HG03378 (cell line): ENCODE measurements around the gene FRAS1.
"Not testable (repeated sequence)": the region's sequence is repeated elsewhere in the genome, so short reads cannot be mapped to it uniquely, and the experiment has no call there.

Experiments
- ATAC-seq: cut with Tn5 transposase; IDR thresholded peaks from one replicate; pipeline ENCODE4 v1.9.1; 2021; ENCODE audit warnings: mild to moderate bottlenecking, moderate library complexity; ENCODE audit not compliant: unreplicated experiment

The FRAS1 gene

DNA sequence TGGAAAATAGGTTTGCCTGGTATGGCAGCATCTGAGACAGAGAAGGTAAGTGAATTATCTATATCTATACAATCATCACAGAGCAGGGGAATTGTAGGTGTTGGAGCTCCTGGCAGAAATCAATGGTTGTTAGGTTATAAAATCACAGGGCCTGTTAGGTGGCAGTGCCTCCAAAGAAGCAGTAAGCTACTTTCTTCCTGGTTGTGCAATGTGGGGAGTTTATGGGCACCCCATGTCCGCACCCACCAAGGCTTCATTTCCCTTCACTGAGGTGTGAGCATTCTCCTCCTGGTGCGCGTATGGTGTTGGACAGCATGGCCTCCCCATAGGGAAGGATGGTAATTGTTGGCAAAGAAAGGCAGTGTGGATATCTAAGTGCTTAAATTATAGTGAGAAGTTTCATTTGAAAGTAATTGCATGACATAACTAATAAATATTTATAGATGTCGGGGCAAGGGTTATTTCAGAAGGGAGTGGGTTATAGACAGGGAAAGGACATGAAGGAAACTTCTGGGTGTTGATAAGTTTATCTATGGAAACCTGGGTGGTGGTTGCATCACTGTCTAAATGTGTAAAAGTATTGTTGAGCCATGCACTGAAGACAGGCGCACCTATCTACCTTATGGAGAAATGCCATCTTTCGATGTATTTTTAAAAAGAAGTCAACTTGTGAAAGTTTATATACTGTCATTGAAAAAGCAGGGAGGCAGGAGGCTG is 153.7 kb downstream of the FRAS1 start:
- ATAC-seq, result no peak

- no peak for ATAC-seq
Observed at GRCh38 chr4:78213218-78213617, 156.1 kb downstream of the FRAS1 start.

- ATAC-seq, result no peak
Observed at GRCh38 chr4:78214078-78214477, 157.0 kb downstream of the FRAS1 start.

- ATAC-seq, result no peak
Observed at GRCh38 chr4:78217557-78217956, 160.4 kb downstream of the FRAS1 start.

DNA sequence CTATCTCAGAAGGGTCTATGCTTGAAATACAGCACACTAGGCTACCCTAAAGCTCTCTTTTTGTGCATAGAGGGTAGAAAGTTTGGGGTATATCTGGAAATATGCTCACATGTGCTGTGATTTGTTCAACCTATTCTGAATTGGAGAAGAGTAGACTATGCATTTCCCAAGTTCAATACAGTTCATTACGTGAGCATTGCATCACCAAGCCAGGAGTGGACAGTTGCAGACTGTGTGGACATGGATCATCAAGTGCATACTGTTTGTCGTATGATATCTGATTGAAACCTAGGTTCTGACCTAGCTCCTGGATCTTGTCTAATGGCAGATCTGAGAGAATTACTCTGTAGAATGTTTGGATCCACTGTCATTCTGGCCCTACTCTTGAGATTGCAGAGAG is 161.1 kb downstream of the FRAS1 start:
- no peak for ATAC-seq

- no peak for ATAC-seq
Observed at GRCh38 chr4:78219825-78220224, 162.7 kb downstream of the FRAS1 start.

GRCh38 chr4:78220283-78220682 is 163.2 kb downstream of the FRAS1 start:
- no peak for ATAC-seq

DNA sequence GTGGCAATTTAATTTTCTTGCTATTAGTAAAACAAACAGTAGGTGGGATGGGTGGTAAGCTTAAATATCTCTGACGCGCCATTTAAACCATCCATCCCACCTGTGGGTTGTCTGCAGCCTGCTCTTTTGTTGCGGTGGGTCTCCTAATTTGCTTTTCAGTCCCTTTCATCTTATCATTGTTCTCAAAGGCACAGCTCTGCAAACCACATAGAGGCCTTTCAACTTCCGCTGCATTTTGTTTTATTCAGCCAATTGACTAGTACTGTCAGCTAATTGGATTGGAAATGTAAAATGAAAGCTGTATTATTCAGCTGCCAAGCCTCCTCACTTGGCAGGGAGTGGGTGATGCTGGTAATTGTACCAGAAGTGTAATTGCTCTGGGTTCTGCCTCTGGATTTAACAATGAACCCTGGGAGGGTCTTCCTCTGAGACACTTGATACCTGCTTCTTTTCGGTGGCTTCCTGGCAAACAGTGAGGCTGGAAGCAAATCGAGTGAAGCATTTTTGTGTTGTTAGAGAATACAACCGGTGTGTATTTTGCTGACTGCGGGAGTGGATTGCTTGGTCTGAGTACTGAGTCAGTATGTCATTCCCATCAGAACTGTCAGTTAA is 165.6 kb downstream of the FRAS1 start:
- no peak for ATAC-seq

GRCh38 chr4:78225236-78225635 is 168.1 kb downstream of the FRAS1 start:
- ATAC-seq, result no peak

GRCh38 chr4:78226279-78226678 is 169.2 kb downstream of the FRAS1 start:
- ATAC-seq, result no peak

- ATAC-seq, result no peak
Observed at GRCh38 chr4:78227411-78228057, 170.4 kb downstream of the FRAS1 start.

- no peak for ATAC-seq
Observed at GRCh38 chr4:78235800-78236199, 178.7 kb downstream of the FRAS1 start.

DNA sequence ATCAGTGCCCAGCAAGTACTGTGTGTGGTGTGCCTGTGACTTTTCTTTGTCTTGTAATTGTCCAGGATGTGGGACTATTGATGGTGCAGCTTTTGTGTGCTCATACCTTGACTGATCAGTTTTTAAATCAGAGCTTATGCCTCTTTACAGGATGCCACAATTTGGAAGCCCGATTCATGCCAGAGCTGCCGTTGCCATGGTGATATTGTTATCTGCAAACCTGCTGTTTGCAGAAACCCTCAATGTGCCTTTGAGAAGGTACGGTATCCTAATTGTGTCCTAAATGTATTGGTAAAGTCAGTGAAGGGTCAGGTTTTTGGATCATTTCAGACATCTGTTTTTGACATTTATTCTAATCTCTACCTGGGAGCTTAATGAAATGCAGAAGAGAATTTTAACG is 180.2 kb downstream of the FRAS1 start:
- ATAC-seq, result no peak

GRCh38 chr4:78242071-78242470 is 184.9 kb downstream of the FRAS1 start:
- no peak for ATAC-seq

DNA sequence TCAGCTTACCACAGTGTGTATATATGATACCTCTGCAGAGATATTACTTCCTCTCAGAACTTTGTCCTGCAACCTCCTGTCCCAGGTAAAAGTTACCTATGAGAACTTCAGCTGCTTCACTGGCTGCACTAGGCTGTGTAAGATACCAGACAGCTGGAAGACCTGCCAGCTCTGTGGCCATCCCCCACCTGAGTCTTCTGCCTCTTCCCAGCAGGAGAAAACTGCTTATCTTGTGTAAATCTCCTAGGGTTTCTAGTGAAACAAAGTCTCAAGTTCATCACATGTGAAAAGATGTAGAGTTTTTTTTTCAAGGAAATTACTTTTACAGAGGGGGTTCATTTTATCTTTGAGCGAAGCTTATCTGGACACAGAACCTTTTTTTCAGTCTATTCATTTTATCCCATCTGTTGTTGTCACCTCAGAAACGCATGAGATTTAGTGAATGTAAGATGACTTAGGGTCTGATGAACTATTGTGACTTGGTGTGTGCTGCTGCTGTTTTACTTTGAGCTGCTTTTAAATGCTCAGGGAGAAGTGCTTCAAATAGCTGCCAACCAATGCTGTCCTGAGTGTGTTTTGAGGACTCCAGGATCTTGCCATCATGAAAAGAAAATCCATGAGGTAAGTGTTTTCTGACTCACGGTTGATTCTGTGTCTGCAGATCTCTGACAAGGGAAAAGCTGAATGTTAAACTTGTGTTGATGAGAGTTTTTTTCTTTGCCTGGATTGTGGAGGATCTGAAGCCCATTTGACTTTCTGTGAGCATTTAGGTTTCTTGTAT is 187.8 kb downstream of the FRAS1 start:
- ATAC-seq, result no peak

GRCh38 chr4:78247536-78248285 is 190.6 kb downstream of the FRAS1 start:
- ATAC-seq, result no peak

DNA sequence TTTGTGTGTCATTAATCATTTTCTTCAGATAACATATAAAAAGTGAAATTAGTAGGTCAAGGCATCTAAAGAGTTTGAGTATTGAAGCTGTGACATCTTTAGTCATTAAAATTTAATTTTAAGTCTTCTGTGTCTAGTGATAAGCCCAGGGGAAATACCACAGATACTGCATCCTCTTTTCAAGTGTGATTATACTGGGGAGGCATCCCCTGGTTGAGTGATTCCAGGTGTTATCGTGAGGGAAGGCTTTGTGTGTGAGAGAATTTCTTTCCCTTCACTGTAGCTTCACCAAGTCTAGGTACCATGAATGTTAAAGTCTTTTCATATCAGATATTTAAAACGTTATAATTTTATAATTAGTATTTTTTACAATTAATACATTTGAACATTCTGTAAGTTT is 193.4 kb downstream of the FRAS1 start:
- ATAC-seq, result no peak

- not testable (repeated sequence) for ATAC-seq
Observed at GRCh38 chr4:78252773-78253172, 195.7 kb downstream of the FRAS1 start.

- no peak for ATAC-seq
Observed at GRCh38 chr4:78254893-78255292, 197.8 kb downstream of the FRAS1 start.

DNA sequence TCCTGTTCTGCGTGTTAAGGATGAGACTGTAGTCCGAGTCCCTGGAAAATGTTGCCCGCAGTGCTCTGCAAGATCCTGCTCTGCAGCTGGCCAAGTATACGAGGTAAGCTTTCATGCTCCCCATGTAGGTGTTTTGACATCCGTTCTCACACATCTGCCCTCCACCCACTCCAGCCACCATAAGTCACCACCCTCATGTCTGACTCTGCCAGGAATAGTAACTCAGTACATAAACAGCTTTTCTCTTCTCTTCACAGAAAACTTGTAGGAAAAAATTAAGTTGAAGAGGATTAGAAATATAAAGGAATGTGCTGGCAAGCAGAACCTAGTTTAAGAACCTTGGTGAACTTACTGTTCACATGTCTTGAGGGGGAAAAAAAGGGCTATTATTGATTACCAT is 207.9 kb downstream of the FRAS1 start:
- no peak for ATAC-seq

GRCh38 chr4:78267790-78268189 is 210.7 kb downstream of the FRAS1 start:
- ATAC-seq, result no peak
